ENCODE data around the gene ADM2.
"Not testable (repeated sequence)": the region's sequence is repeated elsewhere in the genome, so short reads cannot be mapped to it uniquely, and the experiment has no call there.

The ADM2 gene

GRCh38 chr22:50525858-50526107, 44.4 kb downstream of the ADM2 start:
- DNase-seq (ENCODE audit: low spot score): peak; percentile 69

DNA sequence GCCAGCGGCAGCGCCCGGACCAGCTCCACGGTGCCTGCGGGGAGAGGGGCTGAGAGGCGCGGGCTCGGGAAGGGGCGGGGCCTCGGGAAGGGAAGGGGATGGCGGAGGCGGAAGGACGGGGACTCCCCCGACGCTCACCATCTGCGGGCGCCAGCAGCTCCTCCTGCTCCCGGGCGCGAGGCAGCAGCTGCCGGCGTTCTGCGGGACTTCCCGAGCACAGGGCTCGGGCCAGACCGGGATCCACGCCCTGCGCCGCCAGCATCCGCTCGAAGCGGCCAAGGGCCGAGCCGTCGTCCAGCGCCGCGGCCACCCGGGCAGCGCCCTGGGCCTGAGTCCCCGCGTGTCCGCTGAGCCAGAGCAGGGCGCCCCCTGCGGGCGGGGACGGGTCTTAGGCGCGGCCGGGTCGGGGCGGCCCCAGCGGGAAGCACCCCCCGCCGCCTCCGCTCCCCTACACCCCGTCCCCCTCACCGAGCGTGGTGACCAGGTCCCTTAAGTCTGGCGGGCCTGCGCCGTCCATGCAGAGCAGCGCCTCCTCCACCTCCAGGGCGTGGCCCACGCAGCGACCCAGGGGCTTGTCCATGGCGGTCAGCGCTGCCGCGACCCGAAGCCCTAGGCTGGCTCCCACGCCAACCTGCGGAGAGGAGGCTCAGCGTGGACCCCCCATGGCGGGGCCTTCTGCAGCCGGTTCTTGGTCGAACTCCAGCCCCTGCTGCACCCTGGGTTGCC, 44.9 kb downstream of the ADM2 start:
- no peak for DNase-seq (ENCODE audit: low spot score)

GRCh38 chr22:50526834-50527801, 45.8 kb downstream of the ADM2 start:
- no peak for DNase-seq (ENCODE audit: low spot score)

DNA sequence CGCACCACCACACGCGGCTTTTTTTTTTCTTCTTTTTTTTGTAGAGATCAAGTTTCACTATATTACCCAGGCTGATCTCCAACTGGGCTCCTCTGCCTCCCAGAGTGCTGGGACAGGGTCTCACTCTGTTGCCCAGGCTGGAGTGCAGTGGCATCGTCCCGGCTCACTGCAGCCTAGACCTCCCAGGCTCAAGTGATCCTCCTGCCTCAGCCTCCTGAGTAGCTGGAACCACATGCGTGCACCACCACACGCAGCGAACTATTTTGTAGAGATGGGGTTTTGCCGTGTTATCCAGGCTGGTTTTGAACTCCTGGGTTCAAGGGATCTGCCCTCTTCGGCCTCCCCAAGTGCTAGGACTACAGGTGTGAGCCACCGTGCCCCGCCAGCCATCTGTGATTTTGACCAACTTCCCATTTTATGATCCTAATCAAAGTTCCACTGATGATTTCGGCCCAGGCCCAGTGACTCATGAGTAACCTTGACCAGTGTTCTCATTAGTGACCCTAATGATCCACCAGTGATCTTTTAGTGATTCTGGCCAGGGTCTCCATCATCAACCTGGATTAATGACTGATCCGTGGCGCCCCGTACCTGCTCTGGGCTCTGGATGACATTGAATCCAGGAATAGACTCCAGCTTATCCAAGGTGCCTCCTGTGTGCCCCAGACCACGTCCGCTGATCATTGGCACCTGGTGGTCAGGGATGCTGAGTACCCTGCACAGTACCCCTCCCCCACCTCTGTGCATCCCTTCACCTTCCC, 46.8 kb downstream of the ADM2 start:
- DNase-seq (ENCODE audit: low spot score): no peak

DNA sequence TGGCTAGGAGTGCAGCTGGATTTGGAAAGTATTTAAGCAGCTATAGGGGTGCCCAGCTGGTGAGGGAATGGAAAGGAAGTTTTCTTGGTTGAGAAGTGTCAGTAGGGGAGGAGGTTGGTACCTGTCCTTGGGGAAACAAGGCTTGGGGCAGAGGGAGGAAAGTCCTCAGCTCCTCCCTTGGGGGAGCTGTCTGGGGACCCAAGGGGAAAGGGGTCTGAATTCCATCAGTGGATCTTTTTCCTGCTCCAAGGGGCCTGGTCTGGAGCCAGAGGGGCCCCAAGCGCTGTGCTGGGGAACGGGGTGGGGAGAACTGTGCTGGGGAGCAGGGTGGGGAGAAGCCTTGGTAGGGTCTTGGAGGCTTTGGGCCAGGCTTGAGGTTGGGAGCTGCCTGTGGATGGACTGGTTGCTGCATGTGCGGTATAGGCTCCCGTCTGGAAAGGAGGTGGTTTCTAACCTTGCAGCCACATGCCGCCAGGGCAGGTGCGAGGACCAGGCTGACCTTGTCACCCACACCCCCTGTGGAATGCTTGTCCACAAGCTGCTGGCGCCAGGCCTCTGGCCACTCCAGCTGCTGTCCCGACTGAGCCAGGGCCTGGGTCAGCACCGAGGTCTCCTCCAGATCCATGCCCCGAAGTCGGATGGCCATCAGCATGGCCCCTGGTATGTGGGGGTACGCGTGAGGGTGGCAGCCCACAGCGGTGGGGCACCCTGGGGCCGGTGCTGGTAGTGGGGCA, 47.5 kb downstream of the ADM2 start:
- no peak for DNase-seq (ENCODE audit: low spot score)

GRCh38 chr22:50529416-50529896, 48.1 kb downstream of the ADM2 start:
- no peak for DNase-seq (ENCODE audit: low spot score)

DNA sequence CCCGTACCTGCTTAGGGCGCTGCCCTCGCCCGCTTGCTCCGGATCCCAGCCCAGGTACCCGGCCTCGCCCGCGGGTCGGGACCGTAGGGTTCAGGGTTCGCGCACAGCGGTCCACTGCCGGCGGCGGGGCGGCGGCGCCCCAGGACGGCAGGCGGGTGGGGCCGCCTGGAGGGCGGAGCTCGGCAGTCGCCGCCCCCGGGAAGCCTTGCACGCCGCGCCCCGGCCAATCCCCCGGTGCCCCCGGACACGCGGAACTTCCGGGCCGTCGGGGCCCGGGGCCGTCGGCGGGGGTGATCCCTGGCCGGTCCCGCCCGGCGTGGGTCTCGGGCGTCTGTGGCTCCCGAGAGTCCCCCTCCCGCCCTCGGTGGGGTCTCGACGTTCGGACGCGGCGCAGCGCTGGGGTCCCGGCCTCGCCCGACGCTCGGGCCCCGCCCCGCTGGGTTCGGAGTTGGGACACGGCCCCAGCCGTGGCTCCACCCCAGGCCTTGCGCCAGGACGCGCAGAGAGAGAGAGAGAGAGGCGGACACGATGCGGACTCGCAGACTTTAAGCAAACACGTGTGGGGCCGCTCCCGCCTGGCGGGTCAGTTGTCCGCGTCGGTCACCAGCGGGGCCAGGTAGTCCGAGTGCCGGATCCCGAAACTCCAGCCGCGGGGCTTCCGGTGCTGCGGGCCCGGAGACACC, 48.7 kb downstream of the ADM2 start, which contains the start of gene TYMP:
Gene TYMP (minus strand): TSS at position 116 of the 683 bp plus-strand sequence. CDS start 303 bp downstream, outside the sequence.
- peak; percentile 80 for DNase-seq (ENCODE audit: low spot score)

DNA sequence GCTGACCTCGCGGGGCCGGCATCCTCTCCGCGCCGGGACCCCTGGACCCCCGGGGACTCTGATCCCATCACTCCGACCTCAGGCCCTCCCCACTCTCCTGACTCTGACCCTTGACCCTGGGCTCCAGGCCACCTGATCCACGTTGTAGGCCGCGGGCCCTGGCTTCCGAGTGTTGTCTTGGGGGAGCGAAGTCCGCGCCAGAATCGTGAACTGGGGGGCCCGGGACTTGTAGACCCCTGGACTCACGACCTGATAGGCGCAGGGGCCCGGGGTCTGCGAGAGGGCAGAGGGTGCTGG, 49.2 kb downstream of the ADM2 start:
- DNase-seq (ENCODE audit: low spot score): peak; percentile 57

GRCh38 chr22:50530877-50531545, 49.7 kb downstream of the ADM2 start:
- DNase-seq (ENCODE audit: low spot score): peak; percentile 90

DNA sequence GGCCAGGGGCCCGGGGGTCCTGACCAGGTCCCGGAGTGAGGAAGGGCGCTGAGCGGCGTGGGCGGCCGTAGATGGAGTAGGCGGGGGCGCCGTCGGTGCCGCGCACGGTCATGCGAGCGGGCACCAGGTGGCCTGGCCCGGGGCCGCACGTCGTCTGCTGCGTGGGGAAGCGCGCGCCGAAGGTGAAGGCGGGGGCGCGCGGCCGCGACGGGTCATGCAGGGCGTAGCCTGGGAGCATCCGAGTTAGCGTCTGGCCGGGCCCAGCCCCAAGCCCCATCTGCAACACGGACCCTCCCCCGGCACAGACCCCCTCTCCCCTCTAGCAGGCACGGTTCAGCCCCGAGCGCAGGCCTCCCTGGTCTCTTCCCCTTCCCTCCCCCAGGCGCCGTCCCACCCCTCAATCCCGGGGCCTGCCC, 50.2 kb downstream of the ADM2 start:
- peak; percentile 69 for DNase-seq (ENCODE audit: low spot score)

- DNase-seq (ENCODE audit: low spot score): peak; percentile 62
Observed at GRCh38 chr22:50531962-50532674, 50.8 kb downstream of the ADM2 start.

DNA sequence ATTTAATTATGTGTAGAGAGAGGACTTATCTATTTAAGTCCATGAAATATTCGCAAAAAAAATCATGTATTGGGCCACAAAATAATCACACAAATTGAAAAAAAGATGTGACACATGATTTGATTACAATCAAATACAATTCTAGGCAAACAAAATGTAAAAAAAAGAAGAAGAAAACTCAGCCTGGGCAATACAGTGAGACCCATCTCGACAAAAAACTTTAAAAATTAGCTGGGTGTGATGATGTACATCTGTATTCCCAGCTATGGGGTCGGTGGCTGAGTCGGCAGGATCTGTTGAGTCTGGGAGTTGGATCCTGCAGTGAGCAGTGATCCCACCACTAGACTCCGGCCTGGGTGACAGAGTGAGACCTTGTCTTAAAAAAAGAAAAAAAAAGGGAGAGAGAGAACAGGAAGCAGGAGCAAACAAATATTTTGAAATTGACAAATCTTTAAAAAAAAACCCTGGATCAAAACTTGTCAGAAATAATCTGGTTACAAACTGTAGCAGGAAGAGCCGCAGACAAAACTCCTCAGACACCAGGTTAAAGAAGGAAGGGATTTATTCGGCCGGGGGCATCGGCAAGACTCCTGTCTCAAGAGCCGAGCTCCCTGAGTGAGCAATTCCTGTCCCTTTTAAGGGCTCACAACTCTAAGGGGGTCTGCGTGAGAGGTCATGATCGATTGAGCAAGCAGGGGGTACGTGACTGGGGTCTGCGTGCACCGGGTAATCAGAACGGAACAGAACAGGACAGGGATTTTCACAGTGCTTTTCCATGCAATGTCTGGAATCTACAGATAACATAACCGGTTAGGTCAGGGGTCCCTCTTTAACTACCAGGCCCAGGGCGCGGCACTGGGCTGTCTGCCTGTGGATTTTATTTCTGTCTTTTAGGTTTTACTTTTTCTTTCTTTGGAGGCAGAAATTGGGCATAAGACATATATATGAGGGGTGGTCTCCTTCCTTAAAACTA, 51.8 kb downstream of the ADM2 start:
- DNase-seq (ENCODE audit: low spot score): no peak

- DNase-seq (ENCODE audit: low spot score): not testable (repeated sequence)
Observed at GRCh38 chr22:50533856-50534711, 52.7 kb downstream of the ADM2 start.

DNA sequence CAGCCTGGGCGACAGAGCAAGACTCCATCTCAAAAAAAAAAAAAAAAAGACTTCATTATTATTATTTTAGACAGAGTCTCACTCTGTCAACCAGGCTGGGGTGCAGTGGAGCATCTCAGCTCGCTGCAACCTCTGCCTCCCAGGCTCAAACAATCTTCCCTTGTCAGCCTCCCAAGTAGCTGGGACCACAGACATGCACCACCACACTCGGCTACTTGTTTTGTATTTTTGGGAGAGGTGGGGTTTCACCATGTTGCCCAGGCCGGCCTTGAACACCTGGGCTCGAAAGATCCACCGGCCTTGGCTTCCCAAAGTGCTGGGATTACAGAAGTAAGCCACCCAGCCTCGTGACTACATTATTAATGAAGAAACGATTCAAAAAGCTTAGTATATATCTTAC, 53.8 kb downstream of the ADM2 start:
- no peak for DNase-seq (ENCODE audit: low spot score)

Measured in RKO (cell line).